NOMO-1 (cell line): ENCODE data around the gene MIGA1.
"Not testable (repeated sequence)": the region's sequence is repeated elsewhere in the genome, so short reads cannot be mapped to it uniquely, and the experiment has no call there.

ENCODE experiments used
- DNase-seq, 2 experiments: peaks; one replicate each; lab custom pipeline; 2025; ENCODE audit not compliant: unreplicated experiment in 2 of 2; lab: John Stamatoyannopoulos, UW

The MIGA1 gene

GRCh38 chr1:77779529-77780281, at the start of gene MIGA1:
TSS of gene MIGA1 (plus strand) at chr1:77779649. CDS start at chr1:77783253, 3,604 bp downstream.
- peak; percentile 83 to 87 for DNase-seq

- DNase-seq, result no peak
These were observed 47.4 kb upstream of the MIGA1 start for GRCh38 chr1:77732090-77732489.

GRCh38 chr1:77739235-77739634, 40.2 kb upstream of the MIGA1 start:
- peak in 1 of 2 experiments; percentile 46 for DNase-seq

- DNase-seq, result no peak
These were observed 38.1 kb upstream of the MIGA1 start for GRCh38 chr1:77741316-77741715.

GRCh38 chr1:77742011-77742555, 37.4 kb upstream of the MIGA1 start:
- DNase-seq, result no peak

- DNase-seq, result no peak
These were observed 34.9 kb upstream of the MIGA1 start for GRCh38 chr1:77744576-77744975.

- DNase-seq, result not testable (repeated sequence)
These were observed 30.0 kb upstream of the MIGA1 start for GRCh38 chr1:77749489-77749888.

GRCh38 chr1:77756052-77756754, 23.2 kb upstream of the MIGA1 start:
- no peak for DNase-seq

- DNase-seq, result no peak
These were observed 22.3 kb upstream of the MIGA1 start for GRCh38 chr1:77757066-77757584.

- DNase-seq, result no peak
These were observed 21.8 kb upstream of the MIGA1 start for GRCh38 chr1:77757603-77758002.

- DNase-seq, result peak; percentile 71 to 76
These were observed 20.1 kb upstream of the MIGA1 start, which contains the start of gene USP33 for GRCh38 chr1:77759071-77760028. TSS of gene USP33 (minus strand) at chr1:77759852. CDS start at chr1:77741697, 18,155 bp downstream.

- DNase-seq, result peak in 1 of 2 experiments; percentile 6
These were observed 17.4 kb upstream of the MIGA1 start for GRCh38 chr1:77762072-77762476.

GRCh38 chr1:77768006-77768405, 11.4 kb upstream of the MIGA1 start:
- no peak for DNase-seq

GRCh38 chr1:77776007-77776700, 3.3 kb upstream of the MIGA1 start:
- no peak for DNase-seq

- DNase-seq, result no peak
These were observed 2.2 kb downstream of the MIGA1 start for GRCh38 chr1:77781683-77782082.

GRCh38 chr1:77783141-77783540, 3.7 kb downstream of the MIGA1 start:
- DNase-seq, result no peak

- DNase-seq, result not testable (repeated sequence)
These were observed 6.8 kb downstream of the MIGA1 start for GRCh38 chr1:77786093-77786741.

- no peak for DNase-seq
These were observed 15.1 kb downstream of the MIGA1 start for GRCh38 chr1:77794550-77794949.

- no peak for DNase-seq
These were observed 17.4 kb downstream of the MIGA1 start for GRCh38 chr1:77796695-77797405.
